GM12878 (cell line): ENCODE data around the gene PTPN13. TPM values are rescaled to one million over a fixed set of nuclear protein-coding genes. Genes with fewer than 3 reads are reported as not detected.

Experiments
- ATAC-seq: fragments of 200-7000 bp; cut with Tn5 transposase; 3 replicates; pipeline ENCODE4 v1.9.1; 2020; ENCODE audit warnings: mild to moderate bottlenecking, moderate library complexity
- BruUV-seq: library from RNA; stranded (reverse); fragments of 400-500 nt; replicated peaks from 2 replicates; lab custom pipeline; 2021; lab: Mats Ljungman, UMichigan
- CTCF ChIA-PET: fragments of 300-600 bp; sonication (Branson Sonifier 250); formaldehyde crosslinking; extraction: SDS; loops from one replicate; lab custom pipeline; 2021; ENCODE audit warnings: inconsistent platforms; lab: Yijun Ruan, JAX
- POLR2A ChIA-PET: fragments of 350-600 bp; formaldehyde crosslinking; extraction: SDS; loops from one replicate; lab custom pipeline; 2021; ENCODE audit warnings: inconsistent platforms; lab: Charles Lee
- RAD21 ChIA-PET: fragments of 300-600 bp; sonication (Branson Sonifier 250); formaldehyde crosslinking; loops from one replicate; lab custom pipeline; 2023; ENCODE audit warnings: antibody characterized with exemption; ENCODE audit not compliant: unreplicated experiment; lab: Charles Lee
- SMC1A ChIA-PET: fragments of 300-600 bp; sonication (Branson Sonifier 250); formaldehyde crosslinking; loops from one replicate; lab custom pipeline; 2023; ENCODE audit not compliant: unreplicated experiment, uncharacterized antibody; lab: Charles Lee
- DNase-seq: peaks from one replicate; pipeline ENCODE4 v3.0.0-alpha.2; 2011; ENCODE audit warnings: low read depth, low spot score
- FAIRE-seq: peaks from 3 replicates; lab custom pipeline; 2011; peaks lifted over from hg19 to GRCh38; lab: Jason Lieb, UNC
- H2AFZ ChIP-seq: 2 replicates; pipeline ENCODE4 v1.6.0; 2011; ENCODE audit warnings: low read depth, low read length, control low read depth; ENCODE audit not compliant: control insufficient read depth
- H3K27ac ChIP-seq: 2 replicates; pipeline ENCODE4 v1.5.1; 2011; ENCODE audit warnings: control low read depth; ENCODE audit not compliant: control insufficient read depth, insufficient read depth
- H3K27me3 ChIP-seq, 2 experiments: replicated peaks in 1 of 2; 2 replicates each; pipeline versions ENCODE4 v1.6.0 to v1.6.1; 2011; ENCODE audit warnings: low read length in 1 of 2; ENCODE audit not compliant: control insufficient read depth in 2 of 2, insufficient read depth in 2 of 2
- H3K36me3 ChIP-seq, 2 experiments: 2 replicates each; pipeline ENCODE4 v1.5.1; 2011; ENCODE audit warnings: low read length in 1 of 2; ENCODE audit not compliant: control insufficient read depth in 2 of 2, insufficient read depth in 2 of 2
- H3K4me1 ChIP-seq: 2 replicates; pipeline ENCODE4 v1.6.1; 2011; ENCODE audit warnings: mild to moderate bottlenecking, low read length, moderate library complexity, mixed read lengths; ENCODE audit not compliant: control insufficient read depth, insufficient read depth
- H3K4me2 ChIP-seq: 2 replicates; pipeline ENCODE4 v1.6.0; 2011; ENCODE audit warnings: control low read depth; ENCODE audit not compliant: control insufficient read depth, insufficient read depth
- H3K4me3 ChIP-seq: fragments of 200-600 bp; sonication (generic); 2 replicates; pipeline ENCODE4 v1.5.1; 2016
- H3K79me2 ChIP-seq: 2 replicates; pipeline ENCODE4 v1.6.0; 2011; ENCODE audit warnings: low read length; ENCODE audit not compliant: control insufficient read depth, insufficient read depth
- H3K9ac ChIP-seq: 2 replicates; pipeline ENCODE4 v1.8.0; 2011; ENCODE audit warnings: low read length, control low read depth, mixed read lengths; ENCODE audit not compliant: control insufficient read depth, insufficient read depth
- H3K9me3 ChIP-seq: replicated peaks from 3 replicates; pipeline ENCODE4 v1.5.1; 2011; ENCODE audit warnings: mild to moderate bottlenecking, low read length; ENCODE audit not compliant: control insufficient read depth, insufficient read depth
- H4K20me1 ChIP-seq: 2 replicates; pipeline ENCODE4 v1.6.0; 2011; ENCODE audit not compliant: control insufficient read depth, insufficient read depth
- ATF7 ChIP-seq: fragments of 450-650 bp; IDR thresholded peaks from 2 replicates; pipeline ENCODE4 v1.6.1; 2016; ENCODE audit warnings: low read depth, mild to moderate bottlenecking
- BCL3 ChIP-seq: IDR thresholded peaks from 2 replicates; pipeline ENCODE4 v1.6.1; 2011; ENCODE audit warnings: borderline replicate concordance, low read depth, mild to moderate bottlenecking, moderate library complexity, low read length; ENCODE audit not compliant: insufficient read depth, poor library complexity, severe bottlenecking
- CTCF ChIP-seq, 3 experiments: IDR thresholded peaks in 2 of 3; conservative IDR thresholded peaks in 1 of 3; 2 replicates each; pipeline ENCODE4 v1.5.1; 2011; ENCODE audit warnings: low read depth in 3 of 3, low read length in 3 of 3, mild to moderate bottlenecking in 3 of 3, control low read depth in 2 of 3, moderate library complexity in 2 of 3, inconsistent platforms in 1 of 3, mixed read lengths in 1 of 3; ENCODE audit not compliant: control insufficient read depth in 2 of 3, insufficient read depth in 1 of 3; ENCODE audit errors: extremely low read depth in 1 of 3
- FOXK2 ChIP-seq: fragments of 450-650 bp; IDR thresholded peaks from 2 replicates; pipeline ENCODE4 v1.6.1; 2017; ENCODE audit warnings: mild to moderate bottlenecking, moderate library complexity
- GATAD2B ChIP-seq: fragments of 450-650 bp; conservative IDR thresholded peaks from 2 replicates; pipeline ENCODE4 v1.6.1; 2017; ENCODE audit warnings: low read depth, mild to moderate bottlenecking, moderate library complexity
- IKZF2 ChIP-seq, 2 experiments: fragments of 450-650 bp; IDR thresholded peaks; 2 replicates each; pipeline ENCODE4 v1.6.1; 2017; ENCODE audit warnings: mild to moderate bottlenecking in 2 of 2, moderate library complexity in 2 of 2
- KLF5 ChIP-seq: fragments of 450-650 bp; IDR thresholded peaks from 2 replicates; pipeline ENCODE4 v1.6.1; 2014; ENCODE audit warnings: mild to moderate bottlenecking; ENCODE audit not compliant: partially characterized antibody
- MEF2A ChIP-seq: IDR thresholded peaks from 2 replicates; pipeline ENCODE4 v1.6.1; 2011; ENCODE audit warnings: low read depth, mild to moderate bottlenecking, low read length, moderate library complexity; ENCODE audit not compliant: insufficient read depth
- MTA3 ChIP-seq: IDR thresholded peaks from 2 replicates; pipeline ENCODE4 v1.6.1; 2012; ENCODE audit warnings: low read length, inconsistent platforms, borderline replicate concordance
- MYC ChIP-seq: IDR thresholded peaks from 2 replicates; pipeline ENCODE4 v1.6.1; 2011; ENCODE audit warnings: mild to moderate bottlenecking, low read length, moderate library complexity, inconsistent platforms; ENCODE audit not compliant: insufficient read depth, insufficient replicate concordance, insufficient read length, severe bottlenecking
- NR2F1 ChIP-seq: fragments of 450-650 bp; conservative IDR thresholded peaks from 2 replicates; pipeline ENCODE4 v1.6.1; 2017; ENCODE audit warnings: mild to moderate bottlenecking
- PML ChIP-seq: IDR thresholded peaks from 2 replicates; pipeline ENCODE4 v1.6.1; 2012; ENCODE audit warnings: low read length, inconsistent platforms
- RB1 ChIP-seq: fragments of 450-650 bp; formaldehyde crosslinking; IDR thresholded peaks from 2 replicates; pipeline ENCODE4 v1.6.1; 2017; ENCODE audit warnings: mild to moderate bottlenecking, borderline replicate concordance
- RCOR1 ChIP-seq: conservative IDR thresholded peaks from 2 replicates; pipeline ENCODE4 v1.6.1; 2012; ENCODE audit warnings: low read depth, low read length, improper control_type of control experiment
- SP1 ChIP-seq: IDR thresholded peaks from one replicate; pipeline ENCODE4 v1.6.1; 2011; ENCODE audit warnings: low read depth, low read length
- SREBF2 ChIP-seq: IDR thresholded peaks from 2 replicates; pipeline ENCODE4 v1.6.1; 2012; ENCODE audit warnings: mild to moderate bottlenecking, low read length
- STAT3 ChIP-seq: IDR thresholded peaks from 2 replicates; pipeline ENCODE4 v1.6.1; 2011; ENCODE audit warnings: low read depth, low read length, improper control_type of control experiment
- TCF3 ChIP-seq: IDR thresholded peaks from 2 replicates; pipeline ENCODE4 v1.6.1; 2012; ENCODE audit warnings: low read depth, mild to moderate bottlenecking, low read length, borderline replicate concordance; ENCODE audit not compliant: insufficient read depth
- WRNIP1 ChIP-seq: IDR thresholded peaks from 2 replicates; pipeline ENCODE4 v1.6.1; 2011; ENCODE audit warnings: low read depth, low read length, improper control_type of control experiment, borderline replicate concordance
- ZZZ3 ChIP-seq: IDR thresholded peaks from 2 replicates; pipeline ENCODE4 v1.6.1; 2011; ENCODE audit warnings: low read depth; ENCODE audit not compliant: control insufficient read depth, insufficient read length
- in situ Hi-C: fragments of 300-500 bp; cut with MboI; formaldehyde crosslinking; loops from 9 replicates; pipeline ENCODE4 v1.14.3; 2018; ENCODE audit warnings: mixed read lengths
- intact Hi-C: fragments of 100-400 bp; cut with micrococcal nuclease; formaldehyde crosslinking; loops from one replicate; pipeline ENCODE4 v1.14.2; 2022; ENCODE audit not compliant: unreplicated experiment
- polyA plus RNA-seq, 11 experiments: library from polyadenylated mRNA; depleted of rRNA in 4 of 11; unstranded in 6 of 11; stranded (reverse) in 5 of 11; fragments of >200 nt; fragmentation: Nextera tagmentation in 4 of 11; fragmentation: Illumina TruSeq in 1 of 11; extraction: Ambion mirVana in 4 of 11; extraction: Trizol in 1 of 11; gene quantifications; 1 replicate in 1 of 11; 2 replicates in 10 of 11; pipeline versions ENCODE4 v1.2.1 to v1.2.3, GENCODE V29; 2011 to 2016; ENCODE audit warnings: inconsistent platforms in 2 of 11, missing spikeins in 2 of 11, low read depth in 1 of 11
- total RNA-seq, 4 experiments: library from RNA; depleted of rRNA in 3 of 4; stranded (reverse); fragments of >200 nt in 3 of 4; fragmentation: Illumina TruSeq in 1 of 4; extraction: Trizol in 1 of 4; gene quantifications; 2 replicates each; pipeline versions ENCODE4 v1.2.1 to v1.2.3, GENCODE V29; 2013 to 2021

PTPN13 gene
- total and polyA plus RNA-seq, 10 of the 15 experiments (the other 5 are each of a cell fraction or from before 2014, with no cell fraction given), result 8.5 to 69.4 (median 33.9) TPM

- TF ChIP-seq SREBF2, result no peak
- TF ChIP-seq IKZF2 (IDR thresholded peaks at IDR 0.05), result no peak
- no peak for TF ChIP-seq FOXK2
- TF ChIP-seq GATAD2B, result no peak
- no peak for TF ChIP-seq RCOR1
- no peak for TF ChIP-seq WRNIP1
- TF ChIP-seq BCL3, result no peak
- no peak for TF ChIP-seq STAT3
- no peak for TF ChIP-seq ATF7
- no peak for TF ChIP-seq MEF2A
These were observed 150.5 kb downstream of the PTPN13 start (continued) for GRCh38 chr4:86744570-86744969.

DNA sequence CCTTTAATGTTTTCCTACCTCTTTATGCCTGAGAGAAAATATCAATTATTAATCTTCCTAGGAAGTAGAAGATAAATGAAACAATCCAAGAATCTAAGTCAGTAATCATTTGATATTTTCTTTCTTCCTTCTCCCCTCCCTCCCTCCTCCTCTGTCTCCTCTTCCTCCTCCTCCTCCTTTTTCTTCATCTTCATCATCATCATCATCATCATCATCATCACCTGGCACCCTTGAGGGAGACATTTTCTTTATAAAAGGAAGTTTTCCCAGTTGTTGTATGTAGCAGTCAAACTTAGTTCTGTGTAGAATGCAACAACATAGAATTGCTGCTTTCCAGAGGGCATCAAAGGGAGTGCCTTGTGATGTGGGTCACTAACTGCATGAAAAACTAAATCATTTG, 155.0 kb downstream of the PTPN13 start:
- no peaks in the 10 kb centered on the region for H3K79me2 ChIP-seq
- no TSS peak for BruUV-seq
- H3K4me3 ChIP-seq, result no peak overlapping the region
- TF ChIP-seq PML, result no peak
- no peak for TF ChIP-seq CTCF (IDR thresholded peaks at IDR 0.05 in 2 of 3, conservative IDR thresholded peaks at IDR 0.05 in 1 of 3; ENCODE audit: control insufficient read depth in 2 of 3, extremely low read depth in 1 of 3, insufficient read depth in 1 of 3, low read depth in 3 of 3, low read length in 3 of 3)
- no peak for TF ChIP-seq NR2F1
- no peak for TF ChIP-seq TCF3
- no peak for TF ChIP-seq KLF5
- TF ChIP-seq SP1, result no peak
- TF ChIP-seq RB1, result no peak
- no peak for TF ChIP-seq MYC
- no peak for TF ChIP-seq MTA3
- TF ChIP-seq ZZZ3, result no peak
- intact Hi-C loops (no loop called here), in situ Hi-C loops (no loop called here)
- no peaks in the 10 kb centered on the region for H3K27me3 ChIP-seq
- no peak for FAIRE-seq
- no peak overlapping the region for H2AFZ ChIP-seq
- ChIA-PET RAD21 (no interaction called here), SMC1A (interaction anchor here (2.8 to 4.5 kb wide), 2 partner anchors 11 to 250 kb away, joined by 8 to 16 read pairs; no protein-coding TSS in a partner anchor), CTCF (no interaction called here), POLR2A (no interaction called here)
- no peak for DNase-seq
- H4K20me1 ChIP-seq, result no peaks in the 10 kb centered on the region
- H3K4me1 ChIP-seq, result no peaks in the 10 kb centered on the region
- H3K9me3 ChIP-seq, result no peaks in the 10 kb centered on the region
- H3K27ac ChIP-seq, result no peak overlapping the region
- ATAC-seq, result no peak
- H3K36me3 ChIP-seq, result no peaks in the 10 kb centered on the region; a peak in 1 of 4 replicates
- H3K4me2 ChIP-seq, result no peak overlapping the region
- H3K9ac ChIP-seq, result no peak overlapping the region
